Suprapubic skin (tissue), 4 donors: ENCODE measurements around the gene ARHGAP22. TPM values are rescaled to one million over a fixed set of nuclear protein-coding genes. Genes with fewer than 3 reads are reported as not detected.
"Not testable (repeated sequence)": the region's sequence is repeated elsewhere in the genome, so short reads cannot be mapped to it uniquely, and the experiment has no call there.

Experiments
- DNase-seq, 2 donors: peaks; one replicate each; pipeline ENCODE4 v3.0.0-alpha.2; 2019; ENCODE audit warnings: low spot score in 2 of 2
- H3K27ac ChIP-seq: fragments of 200-600 bp; sonication (generic); one replicate; pipeline ENCODE4 v1.5.1; 2019
- H3K27me3 ChIP-seq: fragments of 200-600 bp; sonication (generic); one replicate; pipeline ENCODE4 v1.5.1; 2019
- H3K36me3 ChIP-seq: fragments of 200-600 bp; sonication (generic); one replicate; pipeline ENCODE4 v1.5.1; 2019
- H3K4me1 ChIP-seq: fragments of 200-600 bp; sonication (generic); one replicate; pipeline ENCODE4 v1.5.1; 2019
- H3K4me3 ChIP-seq: fragments of 200-600 bp; sonication (generic); one replicate; pipeline ENCODE4 v1.5.1; 2019; ENCODE audit warnings: mild to moderate bottlenecking
- H3K9me3 ChIP-seq: fragments of 200-600 bp; sonication (generic); one replicate; pipeline ENCODE4 v1.5.1; 2019
- CTCF ChIP-seq, 2 donors: fragments of 200-600 bp in 1 of 2; fragments of 450-650 bp in 1 of 2; sonication (generic) in 1 of 2; IDR thresholded peaks; one replicate each; pipeline ENCODE4 v1.5.1; 2016 to 2019; ENCODE audit warnings: antibody characterized with exemption in 2 of 2, mild to moderate bottlenecking in 1 of 2, moderate library complexity in 1 of 2
- EP300 ChIP-seq: sonication (generic); formaldehyde crosslinking; IDR thresholded peaks from one replicate; pipeline ENCODE4 v1.6.1; 2017; ENCODE audit warnings: antibody characterized with exemption
- POLR2A ChIP-seq, 2 donors: fragments of 450-650 bp; IDR thresholded peaks; one replicate each; pipeline ENCODE4 v1.6.1; 2017; ENCODE audit warnings: antibody characterized with exemption in 2 of 2, mild to moderate bottlenecking in 2 of 2, moderate library complexity in 2 of 2
- POLR2AphosphoS5 ChIP-seq, 3 donors: sonication (generic); formaldehyde crosslinking; IDR thresholded peaks; one replicate each; pipeline ENCODE4 v1.6.1; 2017; ENCODE audit warnings: antibody characterized with exemption in 3 of 3
- WGBS: methylation state at CpG from one replicate; pipeline ENCODE4 v1.1.5; 2018; 5-methylcytosine and 5-hydroxymethylcytosine counted together
- total RNA-seq, 4 donors: library from RNA; depleted of rRNA; stranded (reverse); fragments of >200 nt; gene quantifications; one replicate each; pipeline ENCODE4 v1.1.0, GENCODE V29; 2016

Gene ARHGAP22
- total RNA-seq, 4 donors from 2014 or later = 0.98 to 7.2 (median 2.2) TPM

GRCh38 chr10:48429309-48429708, 175.6 kb downstream of the ARHGAP22 start:
- Histone ChIP-seq H3K9me3 (no peaks in the 10 kb centered on the region), H3K27ac (no peak overlapping the region), H3K36me3 (peaks cover 47% of the 10 kb centered on the region), H3K4me3 (no peak overlapping the region), H3K27me3 (no peaks in the 10 kb centered on the region), H3K4me1 (no peaks in the 10 kb centered on the region)
- DNase-seq = no peak
- 83% methylated on average over 1 of the region's 1 CpG for WGBS
- TF ChIP-seq EP300 (no peak), POLR2AphosphoS5 (IDR thresholded peaks at IDR 0.05) (no peak), POLR2A (IDR thresholded peaks at IDR 0.05) (no peak), CTCF (IDR thresholded peaks at IDR 0.05) (no peak)

DNA sequence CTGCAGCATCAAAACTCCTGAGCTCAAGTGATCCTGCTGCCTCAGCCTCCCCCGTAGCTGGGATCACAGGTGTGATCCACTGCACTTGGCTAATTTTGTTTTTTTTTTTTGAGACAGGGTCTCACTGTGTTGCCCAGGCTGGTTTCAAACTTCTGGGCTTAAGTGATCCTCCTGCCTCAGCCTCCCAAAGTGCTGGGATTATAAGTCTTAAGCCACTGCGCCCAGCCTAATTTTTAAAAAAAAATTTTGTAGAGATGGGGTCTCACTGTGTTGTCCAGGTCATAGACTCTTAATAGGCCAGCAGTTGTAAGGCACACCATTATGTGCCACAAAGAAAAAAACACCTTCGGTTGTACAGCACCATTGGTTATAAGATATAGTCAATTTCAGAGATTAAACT, 176.0 kb downstream of the ARHGAP22 start:
- H3K27me3 ChIP-seq = no peaks in the 10 kb centered on the region
- H3K27ac ChIP-seq = no peak overlapping the region
- no peaks in the 10 kb centered on the region for H3K9me3 ChIP-seq
- TF ChIP-seq CTCF (IDR thresholded peaks at IDR 0.05) = no peak
- DNase-seq = no peak
- no peak overlapping the region for H3K4me3 ChIP-seq
- H3K36me3 ChIP-seq = peaks cover 44% of the 10 kb centered on the region
- no peaks in the 10 kb centered on the region for H3K4me1 ChIP-seq
- 99% methylated on average over 3 of the region's 3 CpGs for WGBS

DNA sequence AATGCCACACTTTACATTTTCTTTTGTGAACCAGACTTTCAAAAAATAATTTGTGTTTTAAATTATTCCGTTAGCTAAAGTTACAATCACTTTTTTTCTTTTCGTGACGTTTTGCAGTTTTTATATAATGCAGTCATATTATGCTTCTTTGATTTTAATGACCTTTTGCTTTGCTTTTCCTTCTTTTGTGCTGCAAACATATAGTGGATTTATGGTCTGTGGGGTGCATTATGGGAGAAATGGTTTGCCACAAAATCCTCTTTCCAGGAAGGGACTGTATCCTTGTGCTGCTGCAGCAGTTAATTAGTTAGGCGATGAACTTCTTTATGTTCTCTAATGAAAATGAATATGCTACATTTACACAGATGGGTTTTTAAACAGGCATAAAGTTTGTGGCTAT, 181.0 kb downstream of the ARHGAP22 start:
- 94% methylated on average over 4 of the region's 4 CpGs for WGBS
- Histone ChIP-seq H3K9me3 (no peaks in the 10 kb centered on the region), H3K4me3 (no peak overlapping the region), H3K36me3 (peaks cover 25% of the 10 kb centered on the region), H3K4me1 (no peaks in the 10 kb centered on the region), H3K27me3 (no peaks in the 10 kb centered on the region), H3K27ac (no peak overlapping the region)
- TF ChIP-seq CTCF (IDR thresholded peaks at IDR 0.05) = no peak
- TF ChIP-seq EP300 = no peak
- TF ChIP-seq POLR2A (IDR thresholded peaks at IDR 0.05) = no peak
- TF ChIP-seq POLR2AphosphoS5 (IDR thresholded peaks at IDR 0.05) = no peak
- no peak for DNase-seq

DNA sequence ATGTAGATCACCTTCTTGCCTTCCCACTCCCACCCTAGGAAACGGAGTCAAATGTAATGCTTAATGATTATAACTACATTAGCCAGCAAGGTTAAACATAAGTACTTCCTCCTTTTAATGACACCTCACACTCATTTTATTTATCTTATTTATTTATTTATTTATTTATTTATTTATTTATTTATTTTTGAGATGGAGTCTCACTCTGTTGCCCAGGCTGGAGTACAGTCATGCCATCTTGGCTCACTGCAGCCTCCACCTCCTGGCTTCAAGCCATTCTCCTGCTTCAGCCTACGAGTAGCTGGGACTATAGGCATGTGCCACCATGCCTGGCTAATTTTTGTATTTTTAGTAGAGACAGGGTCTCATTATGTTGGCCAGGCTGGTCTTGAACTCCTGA, 183.0 kb downstream of the ARHGAP22 start:
- H3K27ac ChIP-seq, H3K36me3 ChIP-seq, H3K27me3 ChIP-seq, H3K4me1 ChIP-seq, H3K4me3 ChIP-seq, H3K9me3 ChIP-seq, DNase-seq: not testable (repeated sequence)
- 78% methylated on average over 2 of the region's 2 CpGs for WGBS

DNA sequence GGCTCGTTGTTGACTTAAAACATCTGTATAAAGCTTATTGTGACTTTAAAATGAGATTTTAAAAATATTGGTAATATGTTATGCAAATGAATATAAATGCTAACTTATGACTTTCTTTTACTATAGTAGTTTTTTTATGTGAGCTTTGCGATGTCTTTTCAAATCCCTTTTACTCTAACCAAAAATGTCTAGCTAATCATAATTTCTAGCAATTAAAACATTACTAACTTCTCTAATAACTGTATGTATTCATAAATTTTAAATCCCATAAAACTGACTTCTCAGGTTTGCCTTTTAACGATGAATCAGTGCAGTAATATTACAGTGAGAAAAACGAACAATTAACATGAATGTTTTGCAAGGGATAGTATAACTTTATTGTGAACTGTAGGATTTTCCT, 185.2 kb downstream of the ARHGAP22 start:
- H3K27ac ChIP-seq = no peak overlapping the region
- WGBS = 95% methylated on average over 4 of the region's 4 CpGs
- no peaks in the 10 kb centered on the region for H3K9me3 ChIP-seq
- peaks cover 3% of the 10 kb centered on the region for H3K4me1 ChIP-seq
- H3K36me3 ChIP-seq = no peaks in the 10 kb centered on the region
- no peak for TF ChIP-seq EP300
- no peak for TF ChIP-seq CTCF (IDR thresholded peaks at IDR 0.05)
- no peak for TF ChIP-seq POLR2AphosphoS5 (IDR thresholded peaks at IDR 0.05)
- no peak for TF ChIP-seq POLR2A (IDR thresholded peaks at IDR 0.05)
- no peak overlapping the region for H3K4me3 ChIP-seq
- DNase-seq = no peak
- no peaks in the 10 kb centered on the region for H3K27me3 ChIP-seq

- H3K36me3 ChIP-seq = peaks cover 1% of the 10 kb centered on the region
- H3K27ac ChIP-seq = no peak overlapping the region
- no peaks in the 10 kb centered on the region for H3K27me3 ChIP-seq
- WGBS = 93% methylated on average over 5 of the region's 5 CpGs
- DNase-seq = no peak
- TF ChIP-seq EP300 (no peak), POLR2AphosphoS5 (IDR thresholded peaks at IDR 0.05) (no peak), POLR2A (IDR thresholded peaks at IDR 0.05) (no peak), CTCF (IDR thresholded peaks at IDR 0.05) (no peak)
- no peak overlapping the region for H3K4me3 ChIP-seq
- no peaks in the 10 kb centered on the region for H3K9me3 ChIP-seq
- H3K4me1 ChIP-seq = peaks cover 3% of the 10 kb centered on the region
Observed at GRCh38 chr10:48418189-48418788, 186.6 kb downstream of the ARHGAP22 start.
